ENCODE results near the gene FDX2. TPM values are rescaled to one million over a fixed set of nuclear protein-coding genes. Genes with fewer than 3 reads are reported as not detected.

Gene FDX2
- total RNA-seq, 1 experiment from 2014 or later = 30.3 TPM

DNA sequence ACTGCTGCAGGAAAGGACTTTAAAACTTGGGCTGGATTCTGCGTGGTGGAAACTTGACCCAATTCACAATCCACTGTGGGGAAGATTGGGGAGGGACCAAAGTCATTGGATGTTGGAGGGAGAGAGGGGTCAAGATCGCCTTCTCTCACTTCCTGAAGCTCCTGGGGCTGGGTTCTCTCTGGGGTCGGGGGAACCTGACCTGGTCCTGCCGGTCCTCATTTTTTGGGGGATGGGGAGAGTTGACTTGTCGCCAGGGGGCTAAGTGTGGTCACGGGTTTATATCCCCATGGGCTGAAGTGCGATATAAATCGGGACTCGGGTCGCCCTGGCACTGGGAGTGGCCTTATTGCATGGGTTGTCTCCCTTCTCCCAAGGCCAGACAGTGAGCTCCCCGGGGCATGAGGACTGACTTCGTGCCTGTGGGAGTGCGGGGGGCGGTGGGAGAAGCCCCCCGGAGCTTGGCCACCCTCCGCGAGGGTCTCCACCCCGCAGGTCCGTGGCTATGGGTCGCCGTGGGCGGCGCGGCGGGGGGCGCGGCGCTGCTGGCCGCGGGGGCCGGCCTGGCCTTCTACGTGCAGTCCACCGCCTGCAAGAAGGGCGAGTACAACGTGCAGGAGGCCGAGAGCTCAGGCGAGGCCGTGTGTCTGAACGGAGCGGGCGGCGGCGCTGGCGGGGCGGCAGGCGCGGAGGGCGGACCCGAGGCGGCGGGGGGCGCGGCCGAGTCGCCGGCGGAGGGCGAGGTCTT lies 19.8 kb downstream of the FDX2 start:
- no peaks in the 10 kb centered on the region for H3K4me1 Mint-ChIP-seq (ENCODE audit: insufficient read depth, unreplicated experiment)
- no TSS peak for BruUV-seq (replicated peaks)
- CTCF ChIA-PET = interaction anchor here (0.6 to 1.0 kb wide), 2 partner anchors 26 to 117 kb away, joined by 3 to 5 read pairs; no protein-coding TSS in a partner anchor
- no peak for DNase-seq (ENCODE audit: unreplicated experiment)
- H3K4me3 Mint-ChIP-seq (ENCODE audit: unreplicated experiment) = no peak overlapping the region
- H3K27me3 Mint-ChIP-seq (ENCODE audit: insufficient read depth, unreplicated experiment) = no peaks in the 10 kb centered on the region
- intact Hi-C loops (cut with micrococcal nuclease) = no loop called here
- peaks cover 17% of the 10 kb centered on the region for H3K36me3 Mint-ChIP-seq (ENCODE audit: insufficient read depth, unreplicated experiment)
- no peaks in the 10 kb centered on the region for H3K9me3 Mint-ChIP-seq (ENCODE audit: unreplicated experiment)
- POLR2A ChIA-PET = no interaction called here
- TF ChIP-seq, protein P1, sequence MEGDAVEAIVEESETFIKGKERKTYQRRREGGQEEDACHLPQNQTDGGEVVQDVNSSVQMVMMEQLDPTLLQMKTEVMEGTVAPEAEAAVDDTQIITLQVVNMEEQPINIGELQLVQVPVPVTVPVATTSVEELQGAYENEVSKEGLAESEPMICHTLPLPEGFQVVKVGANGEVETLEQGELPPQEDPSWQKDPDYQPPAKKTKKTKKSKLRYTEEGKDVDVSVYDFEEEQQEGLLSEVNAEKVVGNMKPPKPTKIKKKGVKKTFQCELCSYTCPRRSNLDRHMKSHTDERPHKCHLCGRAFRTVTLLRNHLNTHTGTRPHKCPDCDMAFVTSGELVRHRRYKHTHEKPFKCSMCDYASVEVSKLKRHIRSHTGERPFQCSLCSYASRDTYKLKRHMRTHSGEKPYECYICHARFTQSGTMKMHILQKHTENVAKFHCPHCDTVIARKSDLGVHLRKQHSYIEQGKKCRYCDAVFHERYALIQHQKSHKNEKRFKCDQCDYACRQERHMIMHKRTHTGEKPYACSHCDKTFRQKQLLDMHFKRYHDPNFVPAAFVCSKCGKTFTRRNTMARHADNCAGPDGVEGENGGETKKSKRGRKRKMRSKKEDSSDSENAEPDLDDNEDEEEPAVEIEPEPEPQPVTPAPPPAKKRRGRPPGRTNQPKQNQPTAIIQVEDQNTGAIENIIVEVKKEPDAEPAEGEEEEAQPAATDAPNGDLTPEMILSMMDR (IDR thresholded peaks at IDR 0.05; ENCODE audit: unreplicated experiment) = no peak
- H3K27ac Mint-ChIP-seq (ENCODE audit: low read depth, unreplicated experiment) = no peak overlapping the region

- CTCF ChIA-PET = interaction anchor here (0.6 to 1.0 kb wide), 2 partner anchors 26 to 118 kb away, joined by 3 to 5 read pairs; no protein-coding TSS in a partner anchor
- peaks cover 17% of the 10 kb centered on the region for H3K36me3 Mint-ChIP-seq (ENCODE audit: insufficient read depth, unreplicated experiment)
- H3K4me1 Mint-ChIP-seq (ENCODE audit: insufficient read depth, unreplicated experiment) = peaks cover 5% of the 10 kb centered on the region
- no peaks in the 10 kb centered on the region for H3K9me3 Mint-ChIP-seq (ENCODE audit: unreplicated experiment)
- H3K4me3 Mint-ChIP-seq (ENCODE audit: unreplicated experiment) = no peak overlapping the region
- POLR2A ChIA-PET = no interaction called here
- no TSS peak for BruUV-seq (replicated peaks)
- no peak overlapping the region for H3K27ac Mint-ChIP-seq (ENCODE audit: low read depth, unreplicated experiment)
- TF ChIP-seq, protein P1 (IDR thresholded peaks at IDR 0.05; ENCODE audit: unreplicated experiment) = no peak
- intact Hi-C loops (cut with micrococcal nuclease) = no loop called here
- DNase-seq (ENCODE audit: unreplicated experiment) = no peak
- H3K27me3 Mint-ChIP-seq (ENCODE audit: insufficient read depth, unreplicated experiment) = no peaks in the 10 kb centered on the region
Measured at GRCh38 chr19:10295305-10295846, 20.4 kb downstream of the FDX2 start.

- H3K4me1 Mint-ChIP-seq (ENCODE audit: insufficient read depth, unreplicated experiment) = peaks cover 9% of the 10 kb centered on the region
Measured at GRCh38 chr19:10294368-10294697, 21.5 kb downstream of the FDX2 start.

DNA sequence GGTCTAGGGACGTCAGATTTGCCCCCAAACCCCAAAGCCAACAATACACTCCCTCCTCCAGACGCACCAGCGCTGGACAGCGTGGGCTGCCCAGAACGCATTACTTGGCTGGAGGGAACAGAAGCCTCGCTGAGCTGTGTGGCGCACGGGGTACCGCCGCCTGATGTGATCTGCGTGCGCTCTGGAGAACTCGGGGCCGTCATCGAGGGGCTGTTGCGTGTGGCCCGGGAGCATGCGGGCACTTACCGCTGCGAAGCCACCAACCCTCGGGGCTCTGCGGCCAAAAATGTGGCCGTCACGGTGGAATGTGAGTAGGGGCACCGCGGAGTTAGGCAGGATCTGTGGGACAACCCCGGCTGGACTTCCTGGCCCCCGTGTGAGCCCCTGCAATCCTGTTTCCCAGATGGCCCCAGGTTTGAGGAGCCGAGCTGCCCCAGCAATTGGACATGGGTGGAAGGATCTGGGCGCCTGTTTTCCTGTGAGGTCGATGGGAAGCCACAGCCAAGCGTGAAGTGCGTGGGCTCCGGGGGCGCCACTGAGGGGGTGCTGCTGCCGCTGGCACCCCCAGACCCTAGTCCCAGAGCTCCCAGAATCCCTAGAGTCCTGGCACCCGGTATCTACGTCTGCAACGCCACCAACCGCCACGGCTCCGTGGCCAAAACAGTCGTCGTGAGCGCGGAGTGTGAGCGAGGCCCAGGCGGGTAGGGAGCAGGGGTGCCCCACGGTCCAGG lies 22.0 kb downstream of the FDX2 start:
- H3K36me3 Mint-ChIP-seq (ENCODE audit: insufficient read depth, unreplicated experiment) = peaks cover 17% of the 10 kb centered on the region
- H3K27me3 Mint-ChIP-seq (ENCODE audit: insufficient read depth, unreplicated experiment) = no peaks in the 10 kb centered on the region
- peaks cover 11% of the 10 kb centered on the region for H3K4me1 Mint-ChIP-seq (ENCODE audit: insufficient read depth, unreplicated experiment)
- intact Hi-C loops (cut with micrococcal nuclease) = no loop called here
- TF ChIP-seq, protein P1 (IDR thresholded peaks at IDR 0.05; ENCODE audit: unreplicated experiment) = no peak
- no peaks in the 10 kb centered on the region for H3K9me3 Mint-ChIP-seq (ENCODE audit: unreplicated experiment)
- DNase-seq (ENCODE audit: unreplicated experiment) = no peak
- POLR2A ChIA-PET = no interaction called here
- no peak overlapping the region for H3K4me3 Mint-ChIP-seq (ENCODE audit: unreplicated experiment)
- BruUV-seq (replicated peaks) = no TSS peak
- CTCF ChIA-PET = no interaction called here
- H3K27ac Mint-ChIP-seq (ENCODE audit: low read depth, unreplicated experiment) = no peak overlapping the region

More at GRCh38 chr19:10294368-10294697, 21.5 kb downstream of the FDX2 start:
- TF ChIP-seq, protein P1 (IDR thresholded peaks at IDR 0.05; ENCODE audit: unreplicated experiment) = no peak
- Mint-ChIP-seq H3K27ac (ENCODE audit: low read depth, unreplicated experiment) (no peak overlapping the region), H3K27me3 (ENCODE audit: insufficient read depth, unreplicated experiment) (no peaks in the 10 kb centered on the region), H3K4me3 (ENCODE audit: unreplicated experiment) (no peak overlapping the region), H3K9me3 (ENCODE audit: unreplicated experiment) (no peaks in the 10 kb centered on the region), H3K36me3 (ENCODE audit: insufficient read depth, unreplicated experiment) (peaks cover 17% of the 10 kb centered on the region)
- DNase-seq (ENCODE audit: unreplicated experiment) = no peak
- intact Hi-C loops (cut with micrococcal nuclease) = no loop called here
- POLR2A ChIA-PET = no interaction called here
- no TSS peak for BruUV-seq (replicated peaks)
- CTCF ChIA-PET = no interaction called here

All from MCF 10A (cell line).